Measurements from ENCODE around the gene PPA1.

PPA1 gene

DNA sequence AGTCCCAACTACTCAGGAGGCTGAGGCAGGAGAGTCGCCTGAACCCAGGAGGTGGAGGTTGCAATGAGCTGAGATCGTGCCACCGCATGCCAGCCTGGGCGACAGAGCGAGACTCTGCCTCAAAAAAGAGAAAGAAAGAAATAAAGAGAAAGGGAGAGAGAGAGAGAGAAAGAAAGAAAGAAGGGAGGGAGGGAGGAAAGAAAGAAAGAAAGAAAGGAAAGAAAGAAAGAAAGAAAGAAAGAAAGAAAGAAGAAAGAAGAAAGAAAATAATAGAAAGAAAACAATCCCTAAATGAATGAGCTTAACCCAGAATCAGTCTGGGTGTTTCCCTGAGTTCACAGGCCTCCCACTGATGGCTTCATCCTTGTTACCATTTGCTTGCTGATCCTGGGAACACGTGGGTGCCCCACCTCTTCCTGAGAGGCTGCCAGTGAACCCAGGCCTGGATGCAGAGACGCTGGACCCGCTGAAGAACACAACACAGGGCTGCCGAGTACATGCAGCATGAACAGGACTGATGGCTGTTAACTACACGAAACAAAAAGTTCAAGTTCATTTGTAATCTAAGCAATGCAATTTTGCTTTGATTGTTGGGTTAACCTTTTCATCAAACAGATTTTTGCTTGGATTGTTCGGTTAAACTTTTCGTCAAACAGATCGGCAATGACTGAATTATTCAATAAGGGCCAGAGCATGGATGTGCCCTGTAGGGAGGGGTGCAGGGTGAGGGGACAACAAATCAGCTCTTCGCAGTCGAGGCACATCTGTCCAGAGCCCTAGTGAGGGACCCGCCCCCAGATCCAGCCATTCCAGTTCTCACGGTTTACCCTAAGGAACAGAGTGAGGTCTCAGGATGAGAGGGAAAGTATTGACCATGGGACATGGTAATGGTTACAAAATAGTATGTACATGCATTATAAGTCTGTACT lies 39.0 kb upstream of the PPA1 start:
- H3K4me3 ChIP-seq (ENCODE audit: low read depth, low read length): no peak overlapping the region
- TF ChIP-seq, protein P1, sequence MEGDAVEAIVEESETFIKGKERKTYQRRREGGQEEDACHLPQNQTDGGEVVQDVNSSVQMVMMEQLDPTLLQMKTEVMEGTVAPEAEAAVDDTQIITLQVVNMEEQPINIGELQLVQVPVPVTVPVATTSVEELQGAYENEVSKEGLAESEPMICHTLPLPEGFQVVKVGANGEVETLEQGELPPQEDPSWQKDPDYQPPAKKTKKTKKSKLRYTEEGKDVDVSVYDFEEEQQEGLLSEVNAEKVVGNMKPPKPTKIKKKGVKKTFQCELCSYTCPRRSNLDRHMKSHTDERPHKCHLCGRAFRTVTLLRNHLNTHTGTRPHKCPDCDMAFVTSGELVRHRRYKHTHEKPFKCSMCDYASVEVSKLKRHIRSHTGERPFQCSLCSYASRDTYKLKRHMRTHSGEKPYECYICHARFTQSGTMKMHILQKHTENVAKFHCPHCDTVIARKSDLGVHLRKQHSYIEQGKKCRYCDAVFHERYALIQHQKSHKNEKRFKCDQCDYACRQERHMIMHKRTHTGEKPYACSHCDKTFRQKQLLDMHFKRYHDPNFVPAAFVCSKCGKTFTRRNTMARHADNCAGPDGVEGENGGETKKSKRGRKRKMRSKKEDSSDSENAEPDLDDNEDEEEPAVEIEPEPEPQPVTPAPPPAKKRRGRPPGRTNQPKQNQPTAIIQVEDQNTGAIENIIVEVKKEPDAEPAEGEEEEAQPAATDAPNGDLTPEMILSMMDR (IDR thresholded peaks at IDR 0.05; ENCODE audit: control insufficient read depth, extremely low read depth, insufficient read depth): no peak
- DNase-seq (ENCODE audit: low read depth): no peak

DNA sequence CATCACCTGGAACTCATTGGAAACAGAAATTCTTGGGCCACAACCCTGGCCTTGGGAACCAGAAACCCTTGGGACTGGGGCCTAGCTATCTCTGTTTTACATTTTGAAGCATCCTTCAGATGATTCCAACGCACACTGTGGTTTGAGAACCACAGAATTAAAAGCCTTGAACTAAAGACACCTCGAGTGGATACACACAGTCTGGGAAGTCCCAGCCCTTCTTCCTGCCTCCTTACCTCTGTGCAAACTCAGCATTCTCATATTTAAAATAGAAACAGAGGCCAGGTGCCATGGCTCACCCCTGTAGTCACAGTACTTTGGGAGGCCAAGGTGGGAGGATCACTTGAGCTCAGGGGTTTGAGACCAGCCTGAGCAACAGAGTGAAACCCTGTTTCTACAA lies 37.7 kb upstream of the PPA1 start:
- H3K4me3 ChIP-seq (ENCODE audit: low read depth, low read length): no peak overlapping the region
- TF ChIP-seq, protein P1 (IDR thresholded peaks at IDR 0.05; ENCODE audit: control insufficient read depth, extremely low read depth, insufficient read depth): no peak
- DNase-seq (ENCODE audit: low read depth): no peak

DNA sequence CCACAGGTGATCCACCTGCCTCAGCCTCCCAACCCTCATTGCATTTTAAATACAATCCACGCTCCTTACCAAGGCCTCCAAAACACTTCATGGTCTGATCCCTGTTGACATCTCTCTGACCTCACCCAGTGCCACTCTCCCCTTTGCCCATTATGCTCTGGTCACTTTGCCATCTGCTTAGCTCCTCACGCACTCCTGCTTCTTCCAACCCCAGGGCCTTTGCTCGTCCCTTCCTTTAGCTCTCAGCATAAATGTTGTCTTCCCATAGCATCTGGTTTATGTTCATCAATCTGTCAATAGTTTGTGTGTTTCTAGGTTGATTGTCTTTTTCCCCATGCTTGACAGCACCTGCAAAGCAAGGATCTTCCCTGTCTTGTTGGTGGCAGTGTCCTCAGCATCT lies 36.5 kb upstream of the PPA1 start:
- DNase-seq (ENCODE audit: low read depth): no peak
- TF ChIP-seq, protein P1 (IDR thresholded peaks at IDR 0.05; ENCODE audit: control insufficient read depth, extremely low read depth, insufficient read depth): no peak

DNA sequence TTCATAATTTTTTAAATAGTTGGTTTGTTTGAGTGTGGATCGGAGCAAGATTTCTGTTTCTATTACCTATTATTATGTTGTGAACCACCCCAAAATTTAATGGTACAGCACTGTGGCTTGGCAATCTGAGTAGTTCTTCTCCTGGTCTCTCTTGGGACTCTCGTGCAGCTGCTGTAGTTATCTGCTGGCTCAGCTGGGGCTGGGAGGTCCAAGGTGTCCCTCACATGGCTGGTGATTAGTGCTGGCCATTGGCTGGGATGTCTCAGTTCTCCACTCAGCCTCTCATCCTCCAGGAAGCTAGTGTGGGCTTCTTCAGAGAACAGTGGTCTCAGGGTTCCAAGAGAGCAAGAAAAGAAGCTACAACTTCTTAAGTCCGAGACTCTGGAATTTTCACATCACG lies 35.1 kb upstream of the PPA1 start:
- TF ChIP-seq, protein P1 (IDR thresholded peaks at IDR 0.05; ENCODE audit: control insufficient read depth, extremely low read depth, insufficient read depth): no peak
- DNase-seq (ENCODE audit: low read depth): no peak
- no peak overlapping the region for H3K4me3 ChIP-seq (ENCODE audit: low read depth, low read length)

More for the DNA sequence above, 36.5 kb upstream of the PPA1 start:
- H3K4me3 ChIP-seq (ENCODE audit: low read depth, low read length): no peak overlapping the region

DNA sequence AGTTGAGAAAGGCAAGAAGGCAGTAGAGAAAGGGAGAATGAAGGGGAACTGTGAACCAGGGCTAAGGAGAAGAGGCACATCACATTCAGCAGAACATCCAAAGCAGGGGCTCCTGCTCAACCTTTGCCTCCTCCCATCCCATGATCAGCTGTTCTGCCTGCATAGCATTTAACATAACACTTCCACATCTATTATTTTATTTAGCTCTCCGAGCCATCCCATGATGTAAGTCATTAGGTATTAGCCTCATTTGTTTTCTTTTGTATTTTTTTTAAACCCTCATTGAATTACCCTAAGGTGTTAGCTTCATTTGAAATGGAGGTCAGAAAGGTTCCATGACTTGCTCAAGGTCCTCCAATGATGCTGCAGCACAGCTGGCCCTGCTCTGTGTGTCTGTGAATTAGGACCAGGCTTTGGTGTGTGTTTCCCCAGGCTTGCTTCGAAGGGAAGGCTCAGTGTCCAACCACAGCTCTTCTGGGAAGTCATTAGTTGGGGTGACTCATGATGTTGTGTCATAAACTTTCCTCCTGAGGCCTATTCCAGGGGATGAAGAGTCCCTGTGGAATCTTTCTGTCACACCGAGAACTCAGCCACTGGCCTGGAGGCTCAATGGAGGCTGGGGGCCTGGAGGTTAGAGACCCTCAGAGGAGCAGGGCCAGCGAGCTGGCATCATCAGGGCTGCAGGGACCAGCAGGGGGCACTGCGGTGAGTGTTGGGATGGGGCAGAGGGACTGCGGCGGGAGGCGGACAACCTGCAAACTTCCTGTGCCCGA lies 34.1 kb upstream of the PPA1 start:
- TF ChIP-seq, protein P1 (IDR thresholded peaks at IDR 0.05; ENCODE audit: control insufficient read depth, extremely low read depth, insufficient read depth): 0 out of 2 replicates have a peak, but pooled peaks have one; percentile 4
- no peak overlapping the region for H3K4me3 ChIP-seq (ENCODE audit: low read depth, low read length)
- DNase-seq (ENCODE audit: low read depth): no peak

DNA sequence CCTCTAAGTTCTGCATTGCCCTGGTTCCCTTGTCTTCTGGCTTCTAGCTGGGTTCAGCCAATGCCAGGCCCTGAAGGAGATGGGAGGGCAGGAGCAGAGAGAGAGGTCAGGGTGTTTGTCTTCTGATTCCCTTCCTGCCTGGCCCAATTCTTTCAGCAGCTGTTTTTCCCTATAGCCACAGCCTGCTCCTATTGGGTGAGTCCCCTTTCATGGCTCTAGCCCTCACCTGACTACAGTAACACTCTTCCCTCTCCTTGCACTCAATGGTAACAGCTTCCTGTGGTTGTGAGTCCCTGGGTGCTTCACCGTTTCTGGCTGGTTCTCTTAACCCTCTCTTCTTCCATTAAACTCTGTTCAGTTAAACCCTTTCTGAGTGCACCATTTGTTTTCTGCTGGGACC lies 33.5 kb upstream of the PPA1 start:
- no peak overlapping the region for H3K4me3 ChIP-seq (ENCODE audit: low read depth, low read length)
- DNase-seq (ENCODE audit: low read depth): no peak
- TF ChIP-seq, protein P1 (IDR thresholded peaks at IDR 0.05; ENCODE audit: control insufficient read depth, extremely low read depth, insufficient read depth): no peak
